Neural crest cell (in vitro differentiated cells): ENCODE results near the gene MVB12B. TPM values are rescaled to one million over a fixed set of nuclear protein-coding genes. Genes with fewer than 3 reads are reported as not detected.
A peak's percentile ranks its signal among the peaks of the same experiment; 100 is the strongest.

Experiments used
- DNase-seq: peaks from one replicate; pipeline ENCODE4 v3.0.0; 2021; ENCODE audit warnings: low read depth, mixed read lengths, low spot score
- H3K27ac Mint-ChIP-seq: one replicate; pipeline ENCODE4 v1.8.0; 2021; ENCODE audit warnings: mild to moderate bottlenecking, mixed read lengths; ENCODE audit not compliant: unreplicated experiment
- H3K27me3 Mint-ChIP-seq: 2 replicates; pipeline ENCODE4 v1.8.0; 2021; ENCODE audit warnings: low read depth, mild to moderate bottlenecking, mixed read lengths
- H3K36me3 Mint-ChIP-seq: 2 replicates; pipeline ENCODE4 v1.8.0; 2021; ENCODE audit warnings: low read depth, mild to moderate bottlenecking, mixed read lengths
- H3K4me1 Mint-ChIP-seq: 2 replicates; pipeline ENCODE4 v1.8.0; 2021; ENCODE audit warnings: mixed read lengths
- H3K4me3 Mint-ChIP-seq: one replicate; pipeline ENCODE4 v1.8.0; 2021; ENCODE audit warnings: mild to moderate bottlenecking, mixed read lengths
- H3K9me3 Mint-ChIP-seq: 2 replicates; pipeline ENCODE4 v1.8.0; 2021; ENCODE audit warnings: mixed read lengths
- CTCF ChIP-seq: fragments of 200-600 bp; sonication (generic); conservative IDR thresholded peaks from 2 replicates; pipeline ENCODE4 v1.5.0; 2021; ENCODE audit warnings: antibody characterized with exemption, mild to moderate bottlenecking
- total RNA-seq: library from RNA; stranded (reverse); gene quantifications from 2 replicates; pipeline ENCODE4 v1.2.1, GENCODE V29; 2021

Gene MVB12B
- total RNA-seq, 1 donor from 2014 or later = 68.1 TPM

- H3K27ac Mint-ChIP-seq = peak overlapping the region; percentile 77
- no peak overlapping the region for H3K4me3 Mint-ChIP-seq
- no peak for TF ChIP-seq CTCF
- H3K4me1 Mint-ChIP-seq = peaks cover 24% of the 10 kb centered on the region
- no peak for DNase-seq
- H3K27me3 Mint-ChIP-seq = no peaks in the 10 kb centered on the region
- H3K36me3 Mint-ChIP-seq = no peaks in the 10 kb centered on the region
- no peaks in the 10 kb centered on the region for H3K9me3 Mint-ChIP-seq
Observed at GRCh38 chr9:126457175-126457547, 130.5 kb downstream of the MVB12B start.

GRCh38 chr9:126457890-126458289 lies 131.3 kb downstream of the MVB12B start:
- no peak overlapping the region for H3K4me3 Mint-ChIP-seq
- H3K27ac Mint-ChIP-seq = no peak overlapping the region
- no peaks in the 10 kb centered on the region for H3K27me3 Mint-ChIP-seq
- no peaks in the 10 kb centered on the region for H3K36me3 Mint-ChIP-seq
- no peak for TF ChIP-seq CTCF
- H3K9me3 Mint-ChIP-seq = no peaks in the 10 kb centered on the region
- peaks cover 17% of the 10 kb centered on the region for H3K4me1 Mint-ChIP-seq
- DNase-seq = no peak

- Mint-ChIP-seq H3K4me3 (no peak overlapping the region), H3K36me3 (no peaks in the 10 kb centered on the region), H3K27me3 (no peaks in the 10 kb centered on the region), H3K27ac (no peak overlapping the region), H3K4me1 (peaks cover 7% of the 10 kb centered on the region), H3K9me3 (no peaks in the 10 kb centered on the region)
- TF ChIP-seq CTCF = no peak
- no peak for DNase-seq
Observed at GRCh38 chr9:126459126-126459525, 132.5 kb downstream of the MVB12B start.

- Mint-ChIP-seq H3K27ac (no peak overlapping the region), H3K4me1 (peaks cover 3% of the 10 kb centered on the region), H3K9me3 (no peaks in the 10 kb centered on the region), H3K4me3 (no peak overlapping the region), H3K27me3 (no peaks in the 10 kb centered on the region), H3K36me3 (no peaks in the 10 kb centered on the region)
- no peak for DNase-seq
- TF ChIP-seq CTCF = no peak
Observed at GRCh38 chr9:126459546-126459945, 132.9 kb downstream of the MVB12B start.

GRCh38 chr9:126459965-126460843 lies 133.6 kb downstream of the MVB12B start:
- H3K36me3 Mint-ChIP-seq = no peaks in the 10 kb centered on the region
- no peak for TF ChIP-seq CTCF
- no peak overlapping the region for H3K4me3 Mint-ChIP-seq
- no peaks in the 10 kb centered on the region for H3K4me1 Mint-ChIP-seq
- no peak for DNase-seq
- no peaks in the 10 kb centered on the region for H3K9me3 Mint-ChIP-seq
- H3K27me3 Mint-ChIP-seq = no peaks in the 10 kb centered on the region
- no peak overlapping the region for H3K27ac Mint-ChIP-seq
